ENCODE results near the gene EGR2.
A peak's percentile ranks its signal among the peaks of the same experiment; 100 is the strongest.

EGR2 gene

DNA sequence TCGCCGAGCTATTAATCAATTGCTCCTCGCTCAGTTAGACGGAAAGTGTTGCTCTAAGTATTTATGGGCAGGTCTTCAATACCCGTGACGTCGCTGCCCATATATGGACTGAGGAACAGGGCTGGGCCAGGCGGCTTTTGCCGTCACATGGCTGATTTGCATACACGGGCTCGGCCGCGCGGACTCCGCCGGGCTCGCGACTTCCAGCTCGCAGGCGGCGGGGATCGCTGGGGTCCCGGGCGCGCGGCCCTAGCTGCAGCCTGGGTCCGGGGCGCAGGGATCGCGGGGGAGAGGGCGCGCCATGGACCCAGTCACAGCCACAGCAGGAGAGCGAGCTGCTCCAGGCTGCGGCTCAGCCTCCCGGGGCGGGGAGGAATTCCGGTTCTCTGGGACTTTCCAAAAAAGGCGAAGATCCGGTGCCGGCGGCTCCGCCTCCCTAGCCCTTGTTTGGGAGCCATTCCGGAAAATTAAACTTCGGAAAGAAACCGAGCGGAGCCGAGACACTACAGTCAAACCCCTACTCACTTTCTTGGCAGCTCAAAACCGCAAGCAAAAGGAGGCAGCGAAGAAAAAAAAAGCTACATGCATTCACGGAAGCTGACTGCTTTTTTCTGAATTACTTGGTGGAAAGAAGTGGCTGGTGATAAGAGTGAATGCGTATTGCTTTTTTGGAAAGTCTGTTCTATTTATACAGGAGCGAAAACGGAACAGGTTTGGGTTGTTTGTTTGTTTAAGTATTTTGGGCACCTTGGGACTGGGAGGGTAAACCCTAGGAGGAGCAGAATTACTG is at the start of gene EGR2:
TSS of gene EGR2 (minus strand) at position 36 of the 790 bp plus-strand sequence. CDS start 337 bp downstream, outside the sequence.
- DNase-seq (ENCODE audit: low read depth, low spot score) = peak; percentile 97

GRCh38 chr10:62862447-62862846 is 46.3 kb upstream of the EGR2 start:
- no peak for DNase-seq (ENCODE audit: low read depth, low spot score)

- no peak for DNase-seq (ENCODE audit: low read depth, low spot score)
Measured at GRCh38 chr10:62861507-62861906, 45.3 kb upstream of the EGR2 start.

GRCh38 chr10:62860946-62861345 is 44.8 kb upstream of the EGR2 start:
- no peak for DNase-seq (ENCODE audit: low read depth, low spot score)

- DNase-seq (ENCODE audit: low read depth, low spot score) = peak; percentile 49
Measured at GRCh38 chr10:62858364-62858763, 42.2 kb upstream of the EGR2 start.

DNA sequence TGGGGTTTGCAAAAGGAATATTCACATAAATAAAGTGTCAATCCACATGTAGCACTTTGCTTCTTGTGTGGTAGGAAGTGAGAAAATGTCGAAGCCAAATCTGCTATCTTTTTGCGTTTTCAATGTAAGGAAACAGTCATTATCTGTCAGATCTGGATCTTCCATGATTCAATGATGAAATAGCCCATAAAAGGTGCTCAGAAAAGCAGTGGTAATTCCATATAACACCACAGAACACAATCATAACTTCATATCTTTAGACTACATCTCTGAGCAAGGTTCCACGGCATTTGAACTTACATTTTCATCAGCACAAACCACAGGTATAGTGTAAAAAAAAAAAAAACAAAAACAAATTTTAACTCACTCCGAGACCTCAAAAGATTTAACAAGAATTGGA is 39.9 kb upstream of the EGR2 start:
- no peak for DNase-seq (ENCODE audit: low read depth, low spot score)

GRCh38 chr10:62853710-62854109 is 37.5 kb upstream of the EGR2 start:
- no peak for DNase-seq (ENCODE audit: low read depth, low spot score)

DNA sequence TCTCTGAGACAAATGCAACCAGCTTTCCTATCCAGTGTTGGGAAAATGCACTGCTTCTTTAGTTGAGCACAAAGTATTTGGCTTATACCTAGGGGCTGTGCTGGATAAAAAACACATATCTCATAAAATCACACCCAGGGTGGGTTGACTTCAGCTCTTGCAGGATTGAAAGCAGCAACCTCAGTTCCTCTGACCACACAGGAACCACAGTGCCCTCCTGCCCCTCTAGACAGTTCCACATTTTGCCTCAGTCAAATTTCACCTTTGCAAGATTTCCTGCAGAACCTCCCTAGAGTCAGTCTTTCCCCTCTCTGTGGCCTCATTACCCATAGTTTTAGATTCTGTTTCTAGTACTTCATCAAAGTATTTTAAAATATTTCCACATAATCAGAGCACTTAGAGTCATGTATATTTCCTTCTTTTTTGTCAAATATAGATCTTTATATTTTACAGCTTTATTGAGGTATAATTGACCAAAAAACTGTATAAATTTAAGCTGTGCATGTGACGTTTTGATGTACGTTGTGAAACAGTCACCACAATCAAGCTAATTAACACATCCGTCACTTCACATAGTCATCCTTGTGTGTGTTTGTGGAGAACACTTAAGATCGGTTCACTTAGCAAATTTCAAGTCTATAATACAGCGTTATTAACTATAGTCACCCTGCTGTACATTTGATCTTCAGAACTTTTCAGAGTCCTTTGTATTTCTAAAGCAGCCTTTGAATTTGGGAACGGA is 37.0 kb upstream of the EGR2 start:
- DNase-seq (ENCODE audit: low read depth, low spot score) = no peak

GRCh38 chr10:62851442-62851841 is 35.3 kb upstream of the EGR2 start:
- DNase-seq (ENCODE audit: low read depth, low spot score) = no peak

GRCh38 chr10:62850646-62851045 is 34.5 kb upstream of the EGR2 start:
- DNase-seq (ENCODE audit: low read depth, low spot score) = no peak

- no peak for DNase-seq (ENCODE audit: low read depth, low spot score)
Measured at GRCh38 chr10:62847433-62847832, 31.3 kb upstream of the EGR2 start.

GRCh38 chr10:62844280-62845011 is 28.3 kb upstream of the EGR2 start:
- DNase-seq (ENCODE audit: low read depth, low spot score) = no peak

- DNase-seq (ENCODE audit: low read depth, low spot score) = no peak
Measured at GRCh38 chr10:62843600-62843999, 27.4 kb upstream of the EGR2 start.

DNA sequence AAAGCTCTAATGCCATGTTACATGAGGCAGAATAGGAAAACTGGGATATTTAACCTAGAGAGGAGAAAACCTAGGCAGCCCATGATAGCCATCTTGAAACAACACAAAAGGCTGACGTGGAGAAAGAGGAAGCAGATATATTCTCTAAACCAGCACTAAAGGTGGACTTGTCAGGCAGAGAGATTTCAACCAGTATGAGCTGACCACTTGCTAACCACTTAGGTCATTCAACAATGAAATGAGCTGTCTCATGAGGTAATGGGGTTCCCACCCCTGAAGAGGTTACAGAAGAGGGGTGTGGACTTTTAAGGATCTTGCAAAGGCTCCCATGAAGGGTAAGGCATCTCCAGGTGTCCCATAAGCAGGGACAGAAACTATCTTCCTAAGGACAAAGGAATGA is 26.8 kb upstream of the EGR2 start:
- no peak for DNase-seq (ENCODE audit: low read depth, low spot score)

- DNase-seq (ENCODE audit: low read depth, low spot score) = no peak
Measured at GRCh38 chr10:62839590-62839989, 23.4 kb upstream of the EGR2 start.

GRCh38 chr10:62831346-62831745 is 15.2 kb upstream of the EGR2 start:
- peak; percentile 83 for DNase-seq (ENCODE audit: low read depth, low spot score)

DNA sequence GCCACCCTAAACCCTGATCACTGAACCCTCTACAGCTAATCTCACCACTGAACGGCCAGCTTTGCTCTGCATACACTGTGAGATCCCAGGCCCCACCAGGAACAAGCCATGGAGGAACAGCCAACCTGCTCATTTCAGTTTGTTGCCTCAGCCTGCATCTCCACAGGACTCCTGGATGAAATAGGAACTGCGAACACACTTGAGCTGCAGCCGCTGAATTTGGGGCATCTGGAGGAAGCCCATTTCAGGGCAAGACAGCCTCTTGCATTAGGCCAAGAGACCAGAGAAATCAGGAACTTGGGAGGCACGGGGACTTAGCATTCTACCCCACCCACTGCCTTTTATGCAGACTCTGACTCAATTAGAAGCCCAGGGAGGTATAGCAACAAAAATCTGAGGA is 14.5 kb upstream of the EGR2 start:
- DNase-seq (ENCODE audit: low read depth, low spot score) = no peak

DNA sequence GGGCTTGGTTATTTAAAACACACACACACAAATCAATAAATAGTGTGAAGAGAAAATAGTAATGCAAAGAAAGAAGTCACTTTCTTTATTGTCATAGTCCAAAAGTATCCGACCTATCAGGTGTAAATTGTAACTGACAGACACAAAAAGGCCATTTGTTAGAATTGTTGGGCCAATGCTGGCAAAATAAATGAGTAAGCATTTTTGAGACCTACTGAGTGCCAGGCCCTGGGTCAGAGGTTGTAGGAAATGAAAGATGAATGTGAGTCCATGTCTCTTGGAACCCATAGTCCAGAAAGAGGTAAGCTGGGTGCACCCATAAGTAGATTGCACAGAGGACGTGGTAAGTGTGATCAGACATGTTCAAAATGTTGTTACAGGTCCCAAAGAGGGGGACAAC is 13.5 kb upstream of the EGR2 start:
- DNase-seq (ENCODE audit: low read depth, low spot score) = no peak

GRCh38 chr10:62826273-62826672 is 10.1 kb upstream of the EGR2 start:
- no peak for DNase-seq (ENCODE audit: low read depth, low spot score)

- DNase-seq (ENCODE audit: low read depth, low spot score) = no peak
Measured at GRCh38 chr10:62820586-62820985, 4.4 kb upstream of the EGR2 start.

GRCh38 chr10:62819141-62819920 is 3.2 kb upstream of the EGR2 start:
- DNase-seq (ENCODE audit: low read depth, low spot score) = no peak

All from astrocyte of the hippocampus (primary cell).